Erythroblast (primary cell): ENCODE measurements around the gene AP2M1.

Experiments
- GATA1 ChIP-seq: IDR thresholded peaks from 2 replicates; pipeline ENCODE4 v1.6.1; 2011; ENCODE audit warnings: low read depth, mild to moderate bottlenecking, control low read depth, low read length, moderate library complexity
- POLR2A ChIP-seq: IDR thresholded peaks from 2 replicates; pipeline ENCODE4 v1.6.1; 2011; ENCODE audit warnings: mild to moderate bottlenecking, low read length

DNA sequence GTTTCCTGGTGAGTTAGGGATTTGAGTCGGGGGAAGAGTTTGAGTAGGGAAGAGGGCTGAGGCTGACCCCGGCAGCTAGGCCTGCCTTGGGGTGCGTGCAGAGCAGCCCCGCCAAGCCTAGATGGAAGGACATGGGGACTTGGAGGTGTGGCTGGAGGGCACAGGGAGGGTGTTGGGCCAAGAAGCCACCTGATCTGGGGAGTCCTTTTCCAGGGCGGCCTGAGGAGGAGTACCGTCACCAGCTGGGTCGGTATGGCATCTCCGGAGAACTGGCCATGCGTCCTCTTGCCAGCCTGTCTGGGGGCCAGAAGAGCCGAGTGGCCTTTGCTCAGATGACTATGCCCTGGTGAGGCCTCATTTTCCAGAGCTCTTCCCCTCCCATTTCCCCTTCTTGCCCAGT is 18.2 kb downstream of the AP2M1 start:
- TF ChIP-seq POLR2A = no peak
- no peak for TF ChIP-seq GATA1
